Thoracic aorta (tissue), 2 donors: ENCODE results near the gene SRL. TPM values are rescaled to one million over a fixed set of nuclear protein-coding genes. Genes with fewer than 3 reads are reported as not detected.

Source experiments
- ATAC-seq: fragments of 150-250 bp; one replicate; pipeline ENCODE4 v1.8.0; 2017; ENCODE audit warnings: low read depth; ENCODE audit not compliant: insufficient number of reproducible peaks, low FRiP score
- DNase-seq: peaks from one replicate; pipeline ENCODE4 v3.0.0-alpha.2; 2020; ENCODE audit warnings: low spot score
- H3K27ac ChIP-seq, 2 donors: fragments of 200-600 bp; sonication (generic); 1 replicate in 1 of 2; 2 replicates in 1 of 2; pipeline ENCODE4 v1.5.1; 2016; ENCODE audit warnings: mild to moderate bottlenecking in 2 of 2, moderate library complexity in 2 of 2
- H3K27me3 ChIP-seq: fragments of 200-600 bp; sonication (generic); replicated peaks from 2 replicates; pipeline ENCODE4 v1.6.0; 2016; ENCODE audit warnings: mild to moderate bottlenecking; ENCODE audit not compliant: insufficient read depth
- H3K36me3 ChIP-seq: fragments of 200-600 bp; sonication (generic); one replicate; pipeline ENCODE4 v1.5.1; 2016
- H3K4me1 ChIP-seq, 2 donors: fragments of 200-600 bp; sonication (generic); 1 replicate in 1 of 2; 2 replicates in 1 of 2; pipeline versions ENCODE4 v1.5.1 to v1.6.0; 2016; ENCODE audit warnings: low read depth in 2 of 2, mild to moderate bottlenecking in 1 of 2; ENCODE audit not compliant: control insufficient read depth in 1 of 2
- H3K4me3 ChIP-seq: fragments of 200-600 bp; sonication (generic); 2 replicates; pipeline ENCODE4 v1.5.1; 2016; ENCODE audit warnings: mild to moderate bottlenecking
- H3K9me3 ChIP-seq: fragments of 200-600 bp; sonication (generic); 2 replicates; pipeline ENCODE4 v1.5.1; 2016
- CTCF ChIP-seq: fragments of 200-600 bp; sonication (generic); IDR thresholded peaks from one replicate; pipeline ENCODE4 v1.5.1; 2019; ENCODE audit warnings: antibody characterized with exemption
- total RNA-seq, 2 donors: library from RNA; depleted of rRNA; stranded (reverse); fragments of >200 nt; gene quantifications; one replicate each; pipeline versions ENCODE4 v1.1.0 to v1.2.3, GENCODE V29; 2016

SRL gene
- total RNA-seq, 2 donors from 2014 or later: 0.68 to 1.1 TPM

- DNase-seq (no peak), ATAC-seq (no peak)
- H3K27me3 ChIP-seq: no peaks in the 10 kb centered on the region
- H3K9me3 ChIP-seq: no peaks in the 10 kb centered on the region
- H3K4me3 ChIP-seq: no peak overlapping the region
- no peak for TF ChIP-seq CTCF
- no peaks in the 10 kb centered on the region for H3K36me3 ChIP-seq
- H3K27ac ChIP-seq: no peak overlapping the region
- H3K4me1 ChIP-seq: no peaks in the 10 kb centered on the region
These were observed 101.9 kb downstream of the SRL start for GRCh38 chr16:4139968-4140367.

Other genes starting within 250 kb of the SRL start
- 10 to 100 TPM; 44.1 to 83.8 TPM for gene ADCY9, start 125.6 kb downstream of the SRL start, total RNA-seq
- 1 to 10 TPM; 3.5 to 7.6 TPM for gene TFAP4, start 30.9 kb upstream of the SRL start, total RNA-seq
- 10 to 100 TPM; 19.5 to 32.9 TPM for gene GLIS2, start 74.0 kb upstream of the SRL start, total RNA-seq
- gene PAM16, start 109.2 kb upstream of the SRL start, total RNA-seq: 10 to 100 TPM; 18.4 to 21.1 TPM
- gene VASN, start 129.8 kb upstream of the SRL start, total RNA-seq: 100 to 1,000 TPM; 197 to 217 TPM
- 10 to 100 TPM; 71.1 to 79.1 TPM for gene CORO7, start 174.5 kb upstream of the SRL start, total RNA-seq
- 10 to 100 TPM; 35.2 to 52.2 TPM for gene DNAJA3, start 183.8 kb upstream of the SRL start, total RNA-seq
- 10 to 100 TPM; 22.8 to 23.3 TPM for gene NMRAL1, start 232.5 kb upstream of the SRL start, total RNA-seq
- 10 to 100 TPM; 35.3 to 43.5 TPM for gene HMOX2, start 234.3 kb upstream of the SRL start, total RNA-seq